Measurements from ENCODE around the gene ZNF20. TPM values are rescaled to one million over a fixed set of nuclear protein-coding genes. Genes with fewer than 3 reads are reported as not detected.

The ZNF20 gene
- total RNA-seq (under 1 TPM in 3 of 4 donors, not detected in 1; 0.46 to 0.63 (median 0.52) TPM), polyA plus RNA-seq (1 to 10 TPM in 1 of 3 donors, under 1 TPM in 2; 0.23 to 2.4 (median 0.44) TPM)
- long read RNA-seq, donor 1 = 0 reads
- long read RNA-seq, donor 2, partial matches to known transcripts = 0 of 1 reads
- long read RNA-seq, donor 2, other reads (novel, unspliced or antisense) = 0 of 1 reads

DNA sequence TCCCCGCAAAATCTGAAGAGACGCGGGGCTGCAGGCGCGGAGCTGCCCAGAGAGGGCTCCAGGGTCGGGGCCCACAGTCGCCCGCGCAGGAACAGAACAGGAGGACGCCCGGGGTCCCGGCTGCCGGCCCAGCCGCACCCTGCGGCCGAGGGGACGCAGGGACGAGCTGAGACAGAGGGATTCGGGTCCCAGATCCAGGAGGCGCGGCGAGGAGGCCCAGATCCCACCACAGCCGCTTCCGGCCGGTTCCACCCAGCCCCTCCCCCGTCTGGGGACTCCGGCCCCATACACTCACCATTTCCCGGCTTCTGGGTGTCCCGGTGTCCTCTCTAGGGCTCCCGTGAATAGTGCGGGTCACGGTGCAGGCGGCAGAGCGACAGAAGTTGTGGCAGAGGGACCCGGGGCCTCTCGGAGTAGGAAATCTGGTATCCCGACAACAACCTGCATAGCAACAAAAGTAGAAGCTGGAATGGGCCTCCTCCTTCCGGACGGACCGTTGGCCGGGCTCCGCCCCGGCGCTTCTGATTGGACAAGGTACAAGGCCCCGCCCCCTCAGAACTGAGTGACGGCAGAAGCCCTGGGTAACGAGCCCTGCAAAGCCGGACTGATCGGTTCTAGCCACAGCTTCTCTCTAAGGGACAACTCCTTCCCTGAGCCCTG is at the start of gene ZNF20:
ZNF20 (minus strand) TSS at position 466 of the 660 bp plus-strand sequence; CDS start at position 298, 168 bp downstream.
- TF ChIP-seq, protein P1, sequence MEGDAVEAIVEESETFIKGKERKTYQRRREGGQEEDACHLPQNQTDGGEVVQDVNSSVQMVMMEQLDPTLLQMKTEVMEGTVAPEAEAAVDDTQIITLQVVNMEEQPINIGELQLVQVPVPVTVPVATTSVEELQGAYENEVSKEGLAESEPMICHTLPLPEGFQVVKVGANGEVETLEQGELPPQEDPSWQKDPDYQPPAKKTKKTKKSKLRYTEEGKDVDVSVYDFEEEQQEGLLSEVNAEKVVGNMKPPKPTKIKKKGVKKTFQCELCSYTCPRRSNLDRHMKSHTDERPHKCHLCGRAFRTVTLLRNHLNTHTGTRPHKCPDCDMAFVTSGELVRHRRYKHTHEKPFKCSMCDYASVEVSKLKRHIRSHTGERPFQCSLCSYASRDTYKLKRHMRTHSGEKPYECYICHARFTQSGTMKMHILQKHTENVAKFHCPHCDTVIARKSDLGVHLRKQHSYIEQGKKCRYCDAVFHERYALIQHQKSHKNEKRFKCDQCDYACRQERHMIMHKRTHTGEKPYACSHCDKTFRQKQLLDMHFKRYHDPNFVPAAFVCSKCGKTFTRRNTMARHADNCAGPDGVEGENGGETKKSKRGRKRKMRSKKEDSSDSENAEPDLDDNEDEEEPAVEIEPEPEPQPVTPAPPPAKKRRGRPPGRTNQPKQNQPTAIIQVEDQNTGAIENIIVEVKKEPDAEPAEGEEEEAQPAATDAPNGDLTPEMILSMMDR (IDR thresholded peaks at IDR 0.05) = no peak
- Histone ChIP-seq H3K4me1 (peaks cover 5% of the 10 kb centered on the region), H3K9me3 (no peaks in the 10 kb centered on the region), H3K27me3 (ENCODE audit: insufficient read depth in 3 of 3, low read length in 2 of 3) (no peaks in the 10 kb centered on the region), H3K4me3 (peak within 1 kb of the TSS; percentile 77), H3K27ac (peak within 1 kb of the TSS; percentile 68), H3K36me3 (ENCODE audit: insufficient read depth in 1 of 2, low read depth in 1 of 2) (peaks cover under 1 to 17% of the 10 kb centered on the region in 2 donors)
- WGBS, 3 donors = 0 to 1% (median 0%) methylated on average over 40 to 49 of the region's 49 CpGs
- ATAC-seq = peak; percentile 99 to 100 (median 99)
- intact Hi-C loops (cut with DNase I) = loop anchor here (2.0 to 10.0 kb wide), 6 partner anchors 81 to 343 kb away; partner anchors contain the start of genes ZNF700 (in 2 of the 2) and ZNF763 (in 1 of the 2)
- peak; percentile 95 to 97 for DNase-seq

DNA sequence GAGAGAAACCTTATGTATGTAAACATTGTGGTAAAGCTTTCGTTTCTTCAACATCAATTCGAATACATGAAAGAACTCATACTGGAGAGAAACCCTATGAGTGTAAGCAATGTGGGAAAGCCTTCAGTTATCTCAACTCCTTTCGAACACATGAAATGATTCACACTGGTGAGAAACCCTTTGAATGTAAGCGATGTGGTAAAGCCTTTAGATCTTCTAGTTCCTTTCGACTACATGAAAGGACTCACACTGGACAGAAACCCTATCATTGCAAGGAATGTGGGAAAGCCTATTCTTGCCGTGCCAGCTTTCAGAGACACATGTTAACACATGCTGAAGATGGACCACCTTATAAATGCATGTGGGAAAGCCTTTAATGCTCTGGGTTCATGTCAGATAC is 47.5 kb upstream of the ZNF20 start:
- Histone ChIP-seq H3K27me3 (ENCODE audit: insufficient read depth in 3 of 3, low read length in 2 of 3) (no peaks in the 10 kb centered on the region), H3K27ac (no peak overlapping the region), H3K9me3 (peaks cover 85% of the 10 kb centered on the region), H3K4me1 (no peaks in the 10 kb centered on the region), H3K4me3 (no peak overlapping the region), H3K36me3 (ENCODE audit: insufficient read depth in 1 of 2, low read depth in 1 of 2) (peaks cover 23 to 63% of the 10 kb centered on the region in 2 donors)
- TF ChIP-seq, protein P1 (IDR thresholded peaks at IDR 0.05) = no peak
- DNase-seq = no peak
- intact Hi-C loops (cut with DNase I) = no loop called here
- no peak for ATAC-seq
- 96 to 99% (median 99%) methylated on average over 6 of the region's 6 CpGs for WGBS, 3 donors

DNA sequence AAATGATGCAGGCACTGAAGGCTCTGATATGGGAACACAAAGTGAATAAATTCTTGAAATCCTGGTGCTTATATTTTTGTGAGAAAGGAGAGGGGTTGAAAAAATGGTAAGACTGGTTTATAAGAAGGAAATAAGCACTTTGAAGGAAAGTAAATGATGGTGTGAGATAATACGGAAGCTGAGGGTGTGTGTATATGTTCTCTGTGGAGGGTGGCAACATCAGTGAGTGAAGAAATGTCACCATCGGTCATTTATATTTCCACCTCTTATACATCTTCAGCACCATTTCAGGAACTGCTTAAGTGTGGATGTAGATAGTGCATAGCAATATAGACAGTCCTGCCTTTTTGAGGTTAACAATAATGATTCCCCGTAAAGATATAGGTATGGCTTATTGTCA is 40.2 kb upstream of the ZNF20 start:
- peaks cover 25% of the 10 kb centered on the region for H3K9me3 ChIP-seq

DNA sequence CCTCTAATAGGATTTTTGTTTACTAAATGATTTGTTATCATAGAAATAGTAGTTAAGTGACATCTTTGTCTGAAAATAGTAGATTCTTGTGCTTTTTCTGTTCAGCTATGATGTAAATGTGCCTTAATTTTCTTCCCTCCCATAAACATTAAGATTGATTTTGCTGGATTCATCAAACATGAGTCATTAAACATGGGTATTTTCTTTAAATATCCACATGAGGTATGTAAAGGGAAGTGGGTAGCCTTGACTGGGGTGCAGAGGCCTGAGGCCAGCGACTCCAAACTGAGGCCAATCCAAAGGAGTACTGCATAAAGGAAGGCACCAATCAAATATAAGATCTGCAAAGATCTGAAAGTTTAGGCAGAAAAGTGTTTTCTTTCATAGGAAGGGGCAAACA is 26.5 kb upstream of the ZNF20 start:
- Histone ChIP-seq H3K27me3 (ENCODE audit: insufficient read depth in 3 of 3, low read length in 2 of 3) (no peaks in the 10 kb centered on the region), H3K36me3 (ENCODE audit: insufficient read depth in 1 of 2, low read depth in 1 of 2) (peaks cover 0 to 32% of the 10 kb centered on the region in 2 donors), H3K4me1 (peaks cover 7% of the 10 kb centered on the region), H3K4me3 (no peak overlapping the region), H3K27ac (no peak overlapping the region), H3K9me3 (no peaks in the 10 kb centered on the region)
- DNase-seq (no peak), ATAC-seq (no peak)
- TF ChIP-seq, protein P1 (IDR thresholded peaks at IDR 0.05) = no peak
- intact Hi-C loops (cut with DNase I) = no loop called here
- WGBS, 3 donors = 79 to 96% (median 89%) methylated on average over 1 of the region's 1 CpG

More for the DNA sequence above, 40.2 kb upstream of the ZNF20 start:
- TF ChIP-seq, protein P1 (IDR thresholded peaks at IDR 0.05) = no peak
- Histone ChIP-seq H3K4me1 (no peaks in the 10 kb centered on the region), H3K27me3 (ENCODE audit: insufficient read depth in 3 of 3, low read length in 2 of 3) (no peaks in the 10 kb centered on the region), H3K4me3 (no peak overlapping the region), H3K27ac (no peak overlapping the region), H3K36me3 (ENCODE audit: insufficient read depth in 1 of 2, low read depth in 1 of 2) (peaks cover 3 to 11% of the 10 kb centered on the region in 2 donors)
- intact Hi-C loops (cut with DNase I) = no loop called here
- ATAC-seq (no peak), DNase-seq (no peak)
- 93 to 96% (median 94%) methylated on average over 3 of the region's 3 CpGs for WGBS, 3 donors
